H1 (cell line): ENCODE results near the gene SLC24A3. TPM values are rescaled to one million over a fixed set of nuclear protein-coding genes. Genes with fewer than 3 reads are reported as not detected.

Source experiments
- CTCF ChIA-PET: fragments of 300-600 bp; sonication (Branson Sonifier 250); formaldehyde crosslinking; loops from one replicate; lab custom pipeline; 2021; ENCODE audit not compliant: partially characterized antibody; lab: Charles Lee
- POLR2A ChIA-PET: fragments of 300-600 bp; sonication (Branson Sonifier 250); formaldehyde crosslinking; loops from one replicate; lab custom pipeline; 2021; ENCODE audit warnings: inconsistent platforms; ENCODE audit not compliant: partially characterized antibody; lab: Charles Lee
- DNase-seq, 2 experiments: peaks; one replicate each; pipeline versions ENCODE4 v3.0.0 to v3.0.0-alpha.2; 2010 to 2022; ENCODE audit warnings: low spot score in 2 of 2, low read depth in 1 of 2, mixed read lengths in 1 of 2
- FAIRE-seq: peaks from 2 replicates; lab custom pipeline; 2011; peaks lifted over from hg19 to GRCh38; lab: Jason Lieb, UNC
- H2AFZ ChIP-seq: 2 replicates; pipeline ENCODE4 v1.8.1; 2012; ENCODE audit warnings: low read length, inconsistent platforms
- H2AK5ac ChIP-seq: 2 replicates; pipeline ENCODE4 v1.6.1; 2013; ENCODE audit warnings: low read depth, low read length
- H2BK120ac ChIP-seq: replicated peaks from 2 replicates; pipeline ENCODE3; 2013; ENCODE audit warnings: low read depth, low read length, inconsistent platforms
- H2BK12ac ChIP-seq: 2 replicates; pipeline ENCODE4 v1.6.1; 2013; ENCODE audit warnings: low read depth, low read length
- H2BK15ac ChIP-seq: 2 replicates; pipeline ENCODE4 v1.6.1; 2013; ENCODE audit warnings: low read length
- H2BK20ac ChIP-seq: 2 replicates; pipeline ENCODE4 v1.6.1; 2013; ENCODE audit warnings: low read length
- H2BK5ac ChIP-seq: 2 replicates; pipeline ENCODE4 v1.6.1; 2013; ENCODE audit warnings: low read depth, low read length
- H3K14ac ChIP-seq: 2 replicates; pipeline ENCODE4 v1.6.1; 2013; ENCODE audit warnings: inconsistent platforms; ENCODE audit not compliant: insufficient read length
- H3K18ac ChIP-seq: 2 replicates; pipeline ENCODE4 v1.6.1; 2013; ENCODE audit warnings: low read length; ENCODE audit errors: extremely low read depth
- H3K23ac ChIP-seq: 2 replicates; pipeline ENCODE4 v1.6.1; 2013; ENCODE audit warnings: inconsistent platforms; ENCODE audit not compliant: insufficient read length
- H3K23me2 ChIP-seq: 2 replicates; pipeline ENCODE4 v1.6.1; 2013; ENCODE audit warnings: low read depth, low read length
- H3K27ac ChIP-seq: 2 replicates; pipeline ENCODE4 v1.6.1; 2011; ENCODE audit warnings: low read depth, low read length, inconsistent platforms
- H3K27me3 ChIP-seq, 4 experiments: replicated peaks in 1 of 4; 1 replicate in 1 of 4; 2 replicates in 3 of 4; pipeline versions ENCODE4 v1.6.1 to v1.8.1; 2011 to 2013; ENCODE audit warnings: low read length in 3 of 4, mild to moderate bottlenecking in 3 of 4, inconsistent platforms in 2 of 4, mixed read lengths in 2 of 4, moderate library complexity in 1 of 4; ENCODE audit not compliant: control insufficient read depth in 3 of 4, insufficient read depth in 3 of 4; ENCODE audit errors: extremely low read depth in 1 of 4
- H3K36me3 ChIP-seq, 4 experiments: 2 replicates each; pipeline versions ENCODE4 v1.6.1 to v1.8.1; 2011 to 2013; ENCODE audit warnings: mild to moderate bottlenecking in 4 of 4, low read length in 3 of 4, moderate library complexity in 2 of 4, control low read depth in 1 of 4, inconsistent platforms in 1 of 4; ENCODE audit not compliant: insufficient read depth in 4 of 4, control insufficient read depth in 2 of 4
- H3K4ac ChIP-seq: replicated peaks from 2 replicates; pipeline ENCODE3; 2013; ENCODE audit warnings: low read length, low read depth, mixed read lengths, inconsistent platforms; ENCODE audit not compliant: insufficient read length
- H3K4me1 ChIP-seq, 4 experiments: replicated peaks in 1 of 4; 1 replicate in 1 of 4; 2 replicates in 3 of 4; pipeline versions ENCODE4 v1.6.1 to v1.8.1; 2011 to 2013; ENCODE audit warnings: low read length in 3 of 4, inconsistent platforms in 2 of 4, mixed read lengths in 1 of 4; ENCODE audit not compliant: insufficient read depth in 4 of 4, control insufficient read depth in 3 of 4
- H3K4me2 ChIP-seq, 2 experiments: 2 replicates each; pipeline versions ENCODE4 v1.6.1 to v1.8.1; 2011 to 2013; ENCODE audit warnings: low read depth in 2 of 2, low read length in 2 of 2, control low read depth in 1 of 2, inconsistent platforms in 1 of 2, mild to moderate bottlenecking in 1 of 2; ENCODE audit not compliant: insufficient read depth in 1 of 2
- H3K4me3 ChIP-seq, 4 experiments: fragments of 200-600, 300-600 bp in 1 of 4; sonication (generic), shearing (Covaris generic), sonication (Bioruptor Twin) in 1 of 4; 2 replicates each; pipeline versions ENCODE4 v1.5.1 to v1.8.1; 2011 to 2016; ENCODE audit warnings: low read length in 4 of 4, low read depth in 3 of 4, control low read depth in 2 of 4, inconsistent platforms in 2 of 4, mild to moderate bottlenecking in 2 of 4, mixed read lengths in 1 of 4, moderate library complexity in 1 of 4; ENCODE audit not compliant: insufficient read depth in 2 of 4; ENCODE audit errors: extremely low read depth in 1 of 4
- H3K56ac ChIP-seq: replicated peaks from 2 replicates; pipeline ENCODE3; 2013; ENCODE audit warnings: low read depth, mild to moderate bottlenecking, mixed read lengths, low read length, inconsistent platforms; ENCODE audit not compliant: insufficient read length
- H3K79me1 ChIP-seq: 2 replicates; pipeline ENCODE4 v1.6.1; 2013; ENCODE audit warnings: low read depth, low read length, control low read depth
- H3K79me2 ChIP-seq, 2 experiments: 2 replicates each; pipeline versions ENCODE4 v1.6.1 to v1.8.1; 2012 to 2013; ENCODE audit warnings: low read length in 2 of 2, mild to moderate bottlenecking in 2 of 2, inconsistent platforms in 1 of 2; ENCODE audit not compliant: insufficient read depth in 2 of 2, control insufficient read depth in 1 of 2
- H3K9ac ChIP-seq, 4 experiments: replicated peaks in 1 of 4; 1 replicate in 1 of 4; 2 replicates in 3 of 4; pipeline versions ENCODE4 v1.6.1 to v1.8.1; 2011 to 2013; ENCODE audit warnings: low read depth in 3 of 4, low read length in 3 of 4, control low read depth in 2 of 4, mild to moderate bottlenecking in 2 of 4, moderate library complexity in 2 of 4, inconsistent platforms in 1 of 4; ENCODE audit errors: extremely low read depth in 1 of 4
- H3K9me3 ChIP-seq, 2 experiments: 2 replicates each; pipeline versions ENCODE4 v1.6.1 to v1.8.1; 2012 to 2013; ENCODE audit warnings: mild to moderate bottlenecking in 2 of 2, moderate library complexity in 2 of 2, control low read depth in 1 of 2, inconsistent platforms in 1 of 2, low read depth in 1 of 2, low read length in 1 of 2, mixed read lengths in 1 of 2; ENCODE audit not compliant: insufficient read depth in 2 of 2
- H4K20me1 ChIP-seq, 2 experiments: replicated peaks in 1 of 2; 2 replicates each; pipeline versions ENCODE3 to v1.8.1; 2011 to 2013; ENCODE audit warnings: inconsistent platforms in 2 of 2, low read length in 2 of 2, mild to moderate bottlenecking in 1 of 2; ENCODE audit not compliant: insufficient read depth in 2 of 2, control insufficient read depth in 1 of 2
- H4K5ac ChIP-seq: 2 replicates; pipeline ENCODE4 v1.6.1; 2013; ENCODE audit warnings: low read length, low read depth, mixed read lengths, inconsistent platforms; ENCODE audit not compliant: insufficient read length
- H4K8ac ChIP-seq: 2 replicates; pipeline ENCODE4 v1.8.0; 2013; ENCODE audit warnings: mild to moderate bottlenecking, moderate library complexity, low read length, inconsistent platforms; ENCODE audit not compliant: insufficient read depth; ENCODE audit errors: extremely low read depth
- H4K91ac ChIP-seq: replicated peaks from 2 replicates; pipeline ENCODE3; 2013; ENCODE audit warnings: low read length, mixed read lengths, inconsistent platforms; ENCODE audit not compliant: insufficient read length
- EGR1 ChIP-seq: IDR thresholded peaks from 2 replicates; pipeline ENCODE4 v1.6.1; 2011; ENCODE audit warnings: low read depth, low read length, borderline replicate concordance
- WGBS, 2 experiments: shearing (Covaris generic) in 1 of 2; methylation state at CpG; one replicate each; pipeline versions ENCODE4 v1.1.6 to v1.1.7; 2013 to 2015; ENCODE audit warnings: low lambda C conversion rate in 2 of 2, mixed read lengths in 2 of 2, inconsistent platforms in 1 of 2, low coverage in 1 of 2, missing lambda C conversion rate in 1 of 2; ENCODE audit not compliant: insufficient replicate concordance in 2 of 2, insufficient coverage in 1 of 2, insufficient read length in 1 of 2; ENCODE audit errors: extremely low coverage in 1 of 2, missing lambda C conversion rate in 1 of 2; 5-methylcytosine and 5-hydroxymethylcytosine counted together
- polyA plus RNA-seq, 7 experiments: library from polyadenylated mRNA; depleted of rRNA in 3 of 7; stranded (reverse) in 5 of 7; unstranded in 2 of 7; fragments of >200 nt in 5 of 7; fragments of 200-250 nt in 2 of 7; gene quantifications; 1 replicate in 5 of 7; 2 replicates in 1 of 7; 4 replicates in 1 of 7; pipeline versions ENCODE4 v1.2.1 to v1.2.3, GENCODE V29; 2011 to 2013; ENCODE audit warnings: missing spikeins in 2 of 7, mixed read lengths in 2 of 7
- total RNA-seq: library from RNA; stranded (reverse); fragmentation: NEBNext Ultra II Directional; extraction: Animal tissue kit (Norgen Biotek cat#: 25700); gene quantifications from 2 replicates; pipeline ENCODE4 v1.2.1, GENCODE V29; 2021

Gene SLC24A3
- total and polyA plus RNA-seq, 2 of the 8 experiments (the other 6 are each of a cell fraction or from before 2014, with no cell fraction given): 4.5 to 6.3 TPM

GRCh38 chr20:19609642-19610223 lies 397.3 kb downstream of the SLC24A3 start:
- CTCF ChIA-PET: interaction anchor here (1.1 to 1.2 kb wide), 2 partner anchors 10 to 51 kb away, joined by 4 to 6 read pairs; no protein-coding TSS in a partner anchor
- Histone ChIP-seq H3K4me2 (no peak overlapping the region), H2BK20ac (no peak overlapping the region), H3K9ac (no peak overlapping the region), H3K18ac (no peak overlapping the region), H3K79me2 (no peaks in the 10 kb centered on the region), H3K23me2 (no peaks in the 10 kb centered on the region), H3K4me3 (no peak overlapping the region), H3K27ac (no peak overlapping the region), H3K27me3 (no peaks in the 10 kb centered on the region), H3K4me1 (no peaks in the 10 kb centered on the region), H3K36me3 (no peaks in the 10 kb centered on the region), H3K4ac (no peak overlapping the region), H4K5ac (no peak overlapping the region), H3K14ac (no peak overlapping the region), H3K9me3 (no peaks in the 10 kb centered on the region), H4K8ac (no peak overlapping the region), H3K56ac (no peak overlapping the region), H2AFZ (no peak overlapping the region), H2BK12ac (no peak overlapping the region), H3K79me1 (no peaks in the 10 kb centered on the region), H2BK15ac (no peak overlapping the region), H4K20me1 (no peaks in the 10 kb centered on the region), H2AK5ac (no peak overlapping the region), H2BK120ac (no peak overlapping the region), H2BK5ac (no peak overlapping the region), H4K91ac (no peak overlapping the region), H3K23ac (no peak overlapping the region)
- DNase-seq (no peak), FAIRE-seq (no peak)
- POLR2A ChIA-PET: interaction anchor here (1.8 kb wide), 1 partner anchor 11 kb away, joined by 5 read pairs; no protein-coding TSS in a partner anchor
- WGBS, 2 experiments: 93 to 100% methylated on average over 1 to 2 of the region's 2 CpGs
- TF ChIP-seq EGR1: no peak
